A549 (cell line): ENCODE data around the gene TDRD12. TPM values are rescaled to one million over a fixed set of nuclear protein-coding genes. Genes with fewer than 3 reads are reported as not detected.
A peak's percentile ranks its signal among the peaks of the same experiment; 100 is the strongest.
"Not testable (repeated sequence)": the region's sequence is repeated elsewhere in the genome, so short reads cannot be mapped to it uniquely, and the experiment has no call there.

Experiments used
- ATAC-seq, 2 experiments: fragments of 200-7000 bp in 1 of 2; fragments of >200 bp in 1 of 2; cut with Nextera tagmentation in 1 of 2; cut with Tn5 transposase in 1 of 2; 3 replicates each; pipeline versions ENCODE4 v1.8.0 to v1.9.1; 2018 to 2020; ENCODE audit warnings: mild to moderate bottlenecking in 1 of 2, moderate library complexity in 1 of 2
- CTCF ChIA-PET: fragments of 300-600 bp; sonication (Branson Sonifier 250); formaldehyde crosslinking; extraction: SDS; loops from one replicate; lab custom pipeline; 2021; ENCODE audit warnings: antibody characterized with exemption, inconsistent platforms; lab: Yijun Ruan, JAX
- POLR2A ChIA-PET: fragments of 350-600 bp; formaldehyde crosslinking; extraction: SDS; loops from one replicate; lab custom pipeline; 2021; ENCODE audit warnings: antibody characterized with exemption, inconsistent platforms; lab: Yijun Ruan, JAX
- DNase-seq, 2 experiments: peaks; one replicate each; pipeline versions ENCODE4 v3.0.0 to v3.0.0-alpha.2; 2011 to 2016; ENCODE audit warnings: low read depth in 1 of 2, low spot score in 1 of 2
- FAIRE-seq: peaks from 2 replicates; lab custom pipeline; 2011; peaks lifted over from hg19 to GRCh38; lab: Jason Lieb, UNC
- H3K27ac ChIP-seq, 2 experiments: fragments of >200 bp; sonication (Bioruptor Twin); formaldehyde crosslinking; 3 replicates each; pipeline ENCODE4 v1.5.1; 2016 to 2017
- H3K4me1 ChIP-seq: fragments of >200 bp; sonication (Bioruptor Twin); formaldehyde crosslinking; 3 replicates; pipeline ENCODE4 v1.6.1; 2016
- H3K4me2 ChIP-seq: fragments of >200 bp; sonication (Bioruptor Twin); formaldehyde crosslinking; 3 replicates; pipeline ENCODE4 v1.6.1; 2016
- H3K4me3 ChIP-seq: fragments of >200 bp; sonication (Bioruptor Twin); formaldehyde crosslinking; 3 replicates; pipeline ENCODE4 v1.5.1; 2016
- H3K9me3 ChIP-seq: fragments of >200 bp; sonication (Bioruptor Twin); formaldehyde crosslinking; 3 replicates; pipeline ENCODE4 v1.6.1; 2016
- BHLHE40 ChIP-seq: IDR thresholded peaks from 2 replicates; pipeline ENCODE4 v1.6.1; 2012; ENCODE audit warnings: low read depth, low read length, inconsistent platforms
- CEBPB ChIP-seq, 2 experiments: fragments of >200 bp in 1 of 2; sonication (Bioruptor Twin) in 1 of 2; formaldehyde crosslinking in 1 of 2; IDR thresholded peaks; 2 replicates each; pipeline ENCODE4 v1.6.1; 2012 to 2016
- FOSL2 ChIP-seq, 2 experiments: fragments of 450-650 bp in 1 of 2; fragments of >200 bp in 1 of 2; sonication (Bioruptor Twin) in 1 of 2; formaldehyde crosslinking; IDR thresholded peaks; 2 replicates each; pipeline versions ENCODE4 v1.5.0 to v1.6.1; 2016 to 2020; ENCODE audit warnings: mild to moderate bottlenecking in 1 of 2, moderate library complexity in 1 of 2
- HDAC2 ChIP-seq: fragments of 200-600 bp; sonication (generic); IDR thresholded peaks from 2 replicates; pipeline ENCODE4 v1.6.1; 2016
- JUNB ChIP-seq: fragments of >200 bp; sonication (Bioruptor Twin); formaldehyde crosslinking; IDR thresholded peaks from 2 replicates; pipeline ENCODE4 v1.6.1; 2016
- MAFK ChIP-seq: fragments of 450-650 bp; IDR thresholded peaks from 2 replicates; pipeline ENCODE4 v1.6.1; 2014; ENCODE audit not compliant: partially characterized antibody
- MAZ ChIP-seq: fragments of 150-350 bp; IDR thresholded peaks from 2 replicates; pipeline ENCODE4 v1.6.1; 2014; ENCODE audit warnings: antibody characterized with exemption, low read depth, low read length, borderline replicate concordance
- NPAS2 ChIP-seq: fragments of 250-450 bp; sonication (Bioruptor Pico); IDR thresholded peaks from 2 replicates; pipeline ENCODE4 v1.8.0; 2022; ENCODE audit warnings: mild to moderate bottlenecking, moderate library complexity, borderline replicate concordance
- NR3C1 ChIP-seq: fragments of >200 bp; sonication (Bioruptor Twin); formaldehyde crosslinking; IDR thresholded peaks from 3 replicates; pipeline ENCODE4 v1.6.1; 2017
- POLR2AphosphoS2 ChIP-seq: conservative IDR thresholded peaks from 2 replicates; pipeline ENCODE4 v1.6.1; 2012; ENCODE audit warnings: low read length, improper control_type of control experiment, inconsistent platforms
- RARB ChIP-seq: fragments of 250-450 bp; sonication (Bioruptor Pico); IDR thresholded peaks from 2 replicates; pipeline ENCODE4 v1.8.0; 2021; ENCODE audit warnings: mild to moderate bottlenecking, moderate library complexity
- RNF2 ChIP-seq: fragments of 200-600 bp; sonication (generic); IDR thresholded peaks from 2 replicates; pipeline ENCODE4 v1.6.1; 2016; ENCODE audit warnings: low read depth, mild to moderate bottlenecking, antibody characterized with exemption, moderate library complexity, borderline replicate concordance
- SREBF2 ChIP-seq: fragments of 450-650 bp; IDR thresholded peaks from 2 replicates; pipeline ENCODE4 v1.6.1; 2014; ENCODE audit warnings: mild to moderate bottlenecking, moderate library complexity
- TFCP2L1 ChIP-seq: fragments of 250-450 bp; sonication (Bioruptor Pico); IDR thresholded peaks from 2 replicates; pipeline ENCODE4 v1.5.0; 2021; ENCODE audit warnings: mild to moderate bottlenecking
- USF2 ChIP-seq: fragments of 450-650 bp; IDR thresholded peaks from 2 replicates; pipeline ENCODE4 v1.6.1; 2014; ENCODE audit warnings: antibody characterized with exemption
- ZC3H11A ChIP-seq: fragments of 450-650 bp; IDR thresholded peaks from 2 replicates; pipeline ENCODE4 v1.6.1; 2014; ENCODE audit warnings: antibody characterized with exemption, mild to moderate bottlenecking
- ZFP36 ChIP-seq: fragments of 450-650 bp; IDR thresholded peaks from 2 replicates; pipeline ENCODE4 v1.6.1; 2014; ENCODE audit warnings: borderline replicate concordance; ENCODE audit not compliant: partially characterized antibody
- WGBS: methylation state at CpG from one replicate; pipeline ENCODE4 v1.1.6; 2017; ENCODE audit errors: missing lambda C conversion rate; 5-methylcytosine and 5-hydroxymethylcytosine counted together
- polyA plus RNA-seq, 4 experiments: library from polyadenylated mRNA; depleted of rRNA in 3 of 4; stranded (reverse); fragments of >200 nt; fragmentation: RNase III in 1 of 4; extraction: RNeasy Plus Mini Kit Qiagen cat#74134 plus additional on column Dnase treatment in 1 of 4; gene quantifications; 2 replicates in 3 of 4; 3 replicates in 1 of 4; pipeline ENCODE4 v1.2.3, GENCODE V29; 2011 to 2017
- TF ChIP-seq, protein P1 (sequence below): IDR thresholded peaks from 2 replicates; pipeline ENCODE4 v1.6.1; 2012

TDRD12 gene
- polyA plus RNA-seq, 2 of the 4 experiments (the other 2 are of a cell fraction), result 0.19 to 0.53 TPM

DNA sequence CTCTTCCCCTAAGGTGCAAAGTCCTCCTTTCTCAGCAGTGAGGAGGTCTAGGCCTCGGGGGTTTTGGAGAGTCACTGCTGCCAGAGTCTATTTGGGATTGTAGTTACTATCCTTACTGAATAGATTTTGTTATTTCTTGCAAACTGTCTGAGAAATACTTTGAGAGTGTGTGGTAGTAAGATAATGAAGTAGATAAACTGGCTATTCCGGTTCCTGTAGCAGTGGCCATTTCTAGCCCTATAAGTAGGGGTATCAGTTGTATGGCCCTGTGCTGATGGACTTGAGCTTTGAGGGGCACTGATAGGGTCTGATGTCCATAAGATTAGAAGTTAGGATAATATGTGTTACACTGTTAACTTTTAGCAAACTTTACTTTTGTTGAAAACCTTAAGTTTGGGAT lies 25.3 kb upstream of the TDRD12 start:
- H3K27ac ChIP-seq, ATAC-seq, FAIRE-seq, H3K9me3 ChIP-seq, H3K4me3 ChIP-seq, DNase-seq, POLR2A ChIA-PET: not testable (repeated sequence)
- WGBS, result 76% methylated on average over 2 of the region's 2 CpGs
- CTCF ChIA-PET, result interaction anchor here (0.6 to 1.2 kb wide), 2 partner anchors 17 to 375 kb away, joined by 3 read pairs; no protein-coding TSS in a partner anchor
- H3K4me1 ChIP-seq, result peaks cover 34% of the 10 kb centered on the region
- H3K4me2 ChIP-seq, result peak overlapping the region; percentile 78

DNA sequence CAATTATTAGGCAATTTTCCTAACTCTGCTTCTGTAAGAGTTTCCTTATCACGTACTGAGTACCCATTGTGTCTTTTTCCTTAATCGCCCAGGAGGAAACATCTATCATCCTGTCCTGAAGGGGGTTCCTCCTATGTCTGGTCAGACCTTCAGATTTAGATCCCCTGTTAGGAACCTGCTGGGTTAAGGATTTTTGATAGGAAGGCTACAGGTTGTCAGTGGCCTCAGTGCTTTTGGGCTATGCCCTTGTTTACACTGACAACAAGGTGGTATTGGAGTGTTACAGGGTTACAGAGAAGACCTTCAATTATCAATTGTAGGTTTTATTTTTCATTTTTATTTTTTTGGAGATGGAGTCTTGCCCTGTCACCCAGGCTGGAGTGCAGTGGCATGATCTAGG lies 24.7 kb upstream of the TDRD12 start:
- ATAC-seq, H3K4me3 ChIP-seq, H3K9me3 ChIP-seq, H3K27ac ChIP-seq, POLR2A ChIA-PET, DNase-seq, CTCF ChIA-PET, FAIRE-seq: not testable (repeated sequence)
- 86% methylated on average over 2 of the region's 2 CpGs for WGBS
- H3K4me2 ChIP-seq, result peak overlapping the region; percentile 78
- peaks cover 34% of the 10 kb centered on the region for H3K4me1 ChIP-seq

DNA sequence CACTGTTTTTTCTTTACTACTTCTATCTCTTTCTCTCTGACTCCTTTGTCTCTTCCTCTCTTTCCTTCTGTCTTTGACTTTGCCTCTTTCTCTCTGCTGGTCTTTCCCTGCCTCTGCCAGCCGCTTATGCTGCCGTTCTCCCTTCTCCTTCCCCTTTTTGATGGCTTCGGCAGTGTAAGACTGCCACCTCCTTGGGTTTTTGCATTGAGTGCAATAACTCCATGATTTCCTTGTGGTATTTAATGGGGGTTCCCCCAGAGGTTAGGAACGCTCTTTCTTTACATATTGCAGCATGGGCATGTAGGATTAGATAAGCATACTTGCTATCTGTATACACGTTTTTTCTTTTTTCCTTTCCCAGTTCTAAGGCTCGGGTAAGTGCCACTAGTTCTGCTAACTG lies 24.1 kb upstream of the TDRD12 start:
- H3K4me1 ChIP-seq, result peaks cover 29% of the 10 kb centered on the region
- WGBS, result 74% methylated on average over 6 of the region's 6 CpGs
- H3K27ac ChIP-seq, DNase-seq, ATAC-seq, POLR2A ChIA-PET, H3K9me3 ChIP-seq, H3K4me3 ChIP-seq, CTCF ChIA-PET, FAIRE-seq, H3K4me2 ChIP-seq: not testable (repeated sequence)

DNA sequence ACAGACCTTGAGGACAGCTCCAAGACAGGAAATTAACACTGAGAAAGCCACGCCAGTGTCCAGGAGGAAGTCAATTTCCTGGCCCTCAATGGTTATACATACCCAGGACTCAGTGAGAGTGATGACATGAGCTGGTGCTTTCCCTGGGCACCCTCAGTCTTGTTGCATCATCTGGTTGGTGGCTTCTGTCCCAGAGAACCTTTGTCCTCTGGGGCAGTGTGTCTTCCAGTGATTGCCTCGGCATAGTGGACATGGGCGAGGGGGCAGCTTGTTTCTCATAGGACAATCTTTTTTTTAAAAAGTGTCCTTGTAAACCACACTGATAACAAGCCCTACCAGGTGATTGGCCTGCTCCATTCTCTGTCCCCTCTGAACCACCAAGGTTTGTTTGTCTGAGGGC lies 22.8 kb upstream of the TDRD12 start:
- POLR2A ChIA-PET, ATAC-seq, H3K9me3 ChIP-seq, DNase-seq, H3K27ac ChIP-seq, FAIRE-seq, H3K4me3 ChIP-seq, H3K4me2 ChIP-seq: not testable (repeated sequence)
- peaks cover 21% of the 10 kb centered on the region for H3K4me1 ChIP-seq
- CTCF ChIA-PET, result interaction anchor here (1.1 to 1.6 kb wide), 2 partner anchors 9 to 20 kb away, joined by 3 to 5 read pairs; no protein-coding TSS in a partner anchor
- 89% methylated on average over 3 of the region's 3 CpGs for WGBS

DNA sequence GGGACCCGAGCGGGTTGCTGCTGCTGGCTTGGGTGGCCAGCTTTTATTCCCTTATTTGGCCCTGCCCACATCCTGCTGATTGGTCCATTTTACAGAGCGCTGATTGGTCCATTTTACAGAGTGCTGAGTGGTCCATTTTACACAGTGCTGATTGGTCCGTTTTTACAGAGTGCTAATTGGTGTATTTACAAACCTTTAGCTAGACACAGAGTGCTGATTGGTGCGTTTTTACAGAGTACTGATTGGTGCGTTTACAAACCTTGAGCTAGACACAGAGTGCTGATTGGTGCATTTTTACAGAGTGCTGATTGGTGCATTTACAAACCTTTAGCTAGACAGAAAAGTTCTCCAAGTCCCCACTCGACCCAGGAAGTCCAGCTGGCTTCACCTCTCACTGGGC lies 19.4 kb upstream of the TDRD12 start:
- FAIRE-seq, H3K27ac ChIP-seq, DNase-seq, H3K4me2 ChIP-seq, H3K4me1 ChIP-seq, ATAC-seq, H3K4me3 ChIP-seq: not testable (repeated sequence)
- POLR2A ChIA-PET, result interaction anchor here (1.7 kb wide), 1 partner anchor 9 kb away, joined by 11 read pairs; the partner anchor contains the start of gene NUDT19
- peak; percentile 95 for TF ChIP-seq MAFK
- WGBS, result 82% methylated on average over 7 of the region's 7 CpGs
- peaks cover 27% of the 10 kb centered on the region for H3K9me3 ChIP-seq
- CTCF ChIA-PET, result interaction anchor here (0.6 to 4.0 kb wide), 7 partner anchors 8 to 276 kb away, joined by 3 to 13 read pairs (median 3); partner anchors contain the start of genes NUDT19 and RGS9BP

DNA sequence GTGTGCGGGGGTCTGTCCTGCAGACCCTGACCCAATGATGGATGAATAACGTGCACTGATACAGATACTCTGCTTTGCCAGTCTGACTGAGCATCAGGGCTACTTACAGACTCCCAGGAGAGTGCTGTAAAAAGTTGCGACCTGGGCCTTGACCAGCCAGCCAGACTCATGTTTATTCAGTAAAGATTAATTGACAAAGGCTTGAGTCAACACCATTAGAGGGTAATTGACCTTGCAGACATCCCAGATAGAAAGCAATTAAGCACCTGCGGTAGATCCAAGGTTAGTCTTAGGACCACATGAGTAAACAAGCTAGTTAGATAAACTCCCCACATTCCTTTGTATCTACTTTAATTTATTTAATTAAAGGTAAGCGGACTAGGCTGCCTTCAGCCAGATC lies 17.6 kb upstream of the TDRD12 start:
- DNase-seq, result no peak
- POLR2A ChIA-PET, result no interaction called here
- ATAC-seq, result no peak
- Histone ChIP-seq H3K4me1 (no peaks in the 10 kb centered on the region), H3K27ac (no peak overlapping the region), H3K4me3 (no peak overlapping the region), H3K4me2 (no peak overlapping the region), H3K9me3 (peaks cover 30% of the 10 kb centered on the region)
- no peak for FAIRE-seq
- TF ChIP-seq CEBPB (IDR thresholded peaks at IDR 0.05) (no peak), JUNB (no peak), ZFP36 (no peak), POLR2AphosphoS2 (no peak), FOSL2 (IDR thresholded peaks at IDR 0.05) (no peak), FOSL2 (CRISPR knock-in tag; IDR thresholded peaks at IDR 0.05) (no peak), MAZ (no peak), TFCP2L1 (no peak), NPAS2 (CRISPR knock-in tag) (no peak), RARB (CRISPR knock-in tag) (no peak), SREBF2 (no peak), BHLHE40 (no peak), NR3C1 (no peak), HDAC2 (no peak), RNF2 (no peak), USF2 (no peak), ZC3H11A (no peak)
- TF ChIP-seq, protein P1, sequence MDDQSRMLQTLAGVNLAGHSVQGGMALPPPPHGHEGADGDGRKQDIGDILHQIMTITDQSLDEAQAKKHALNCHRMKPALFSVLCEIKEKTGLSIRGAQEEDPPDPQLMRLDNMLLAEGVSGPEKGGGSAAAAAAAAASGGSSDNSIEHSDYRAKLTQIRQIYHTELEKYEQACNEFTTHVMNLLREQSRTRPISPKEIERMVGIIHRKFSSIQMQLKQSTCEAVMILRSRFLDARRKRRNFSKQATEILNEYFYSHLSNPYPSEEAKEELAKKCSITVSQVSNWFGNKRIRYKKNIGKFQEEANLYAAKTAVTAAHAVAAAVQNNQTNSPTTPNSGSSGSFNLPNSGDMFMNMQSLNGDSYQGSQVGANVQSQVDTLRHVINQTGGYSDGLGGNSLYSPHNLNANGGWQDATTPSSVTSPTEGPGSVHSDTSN, result no peak
- CTCF ChIA-PET, result interaction anchor here (1.7 kb wide), 1 partner anchor 11 kb away, joined by 5 read pairs; no protein-coding TSS in a partner anchor
- 83% methylated on average over 5 of the region's 5 CpGs for WGBS
